Stromal cell of bone marrow (primary cell): Measurements from ENCODE around the gene TCERG1L.

Experiments
- DNase-seq: peaks from one replicate; pipeline ENCODE4 v3.0.0-alpha.2; 2012; ENCODE audit warnings: low read depth

TCERG1L gene

GRCh38 chr10:131226446-131227162 is 84.9 kb downstream of the TCERG1L start:
- no peak for DNase-seq

GRCh38 chr10:131224106-131224505 is 87.4 kb downstream of the TCERG1L start:
- no peak for DNase-seq

- DNase-seq: no peak
These were observed 88.1 kb downstream of the TCERG1L start for GRCh38 chr10:131223422-131223821.

GRCh38 chr10:131222986-131223385 is 88.5 kb downstream of the TCERG1L start:
- DNase-seq: no peak

- DNase-seq: no peak
These were observed 89.8 kb downstream of the TCERG1L start for GRCh38 chr10:131221632-131222277.

GRCh38 chr10:131220601-131221171 is 90.8 kb downstream of the TCERG1L start:
- no peak for DNase-seq

- no peak for DNase-seq
These were observed 91.5 kb downstream of the TCERG1L start for GRCh38 chr10:131219955-131220489.

GRCh38 chr10:131219584-131219886 is 92.0 kb downstream of the TCERG1L start:
- DNase-seq: no peak

- DNase-seq: no peak
These were observed 92.5 kb downstream of the TCERG1L start for GRCh38 chr10:131218811-131219583.

GRCh38 chr10:131216681-131217230 is 94.8 kb downstream of the TCERG1L start:
- DNase-seq: no peak

- DNase-seq: no peak
These were observed 95.7 kb downstream of the TCERG1L start for GRCh38 chr10:131215776-131216175.

- DNase-seq: no peak
These were observed 96.8 kb downstream of the TCERG1L start for GRCh38 chr10:131214521-131215244.

GRCh38 chr10:131213741-131214505 is 97.6 kb downstream of the TCERG1L start:
- DNase-seq: no peak

GRCh38 chr10:131212763-131213325 is 98.7 kb downstream of the TCERG1L start:
- no peak for DNase-seq

GRCh38 chr10:131211965-131212619 is 99.4 kb downstream of the TCERG1L start:
- no peak for DNase-seq

- no peak for DNase-seq
These were observed 100.0 kb downstream of the TCERG1L start for GRCh38 chr10:131211559-131211958.

GRCh38 chr10:131211146-131211545 is 100.4 kb downstream of the TCERG1L start:
- no peak for DNase-seq

GRCh38 chr10:131210181-131210580 is 101.3 kb downstream of the TCERG1L start:
- DNase-seq: no peak

GRCh38 chr10:131207584-131208532 is 103.7 kb downstream of the TCERG1L start:
- no peak for DNase-seq
